H9 (cell line): ENCODE data around the gene MRPS15. TPM values are rescaled to one million over a fixed set of nuclear protein-coding genes. Genes with fewer than 3 reads are reported as not detected.

Experiments
- DNase-seq: peaks from one replicate; pipeline ENCODE4 v3.0.0-alpha.2; 2017
- H2AFZ ChIP-seq: one replicate; pipeline ENCODE4 v1.6.1; 2013; ENCODE audit warnings: mild to moderate bottlenecking, low read length, control low read depth, moderate library complexity
- H2AK5ac ChIP-seq: 2 replicates; pipeline ENCODE4 v1.6.1; 2013; ENCODE audit warnings: low read length, control low read depth, mixed read lengths; ENCODE audit not compliant: insufficient read length
- H2BK120ac ChIP-seq: one replicate; pipeline ENCODE4 v1.6.1; 2013; ENCODE audit warnings: low read depth, mild to moderate bottlenecking, low read length, control low read depth, inconsistent platforms; ENCODE audit not compliant: poor library complexity, severe bottlenecking
- H2BK12ac ChIP-seq: 2 replicates; pipeline ENCODE4 v1.6.1; 2013; ENCODE audit warnings: low read length, control low read depth, mixed read lengths, low read depth; ENCODE audit not compliant: insufficient read length
- H2BK15ac ChIP-seq: 2 replicates; pipeline ENCODE4 v1.6.1; 2013; ENCODE audit warnings: low read depth, low read length, control low read depth
- H2BK20ac ChIP-seq: one replicate; pipeline ENCODE4 v1.6.1; 2013; ENCODE audit warnings: low read depth, mild to moderate bottlenecking, low read length, control low read depth, inconsistent platforms; ENCODE audit not compliant: poor library complexity, severe bottlenecking
- H2BK5ac ChIP-seq: 2 replicates; pipeline ENCODE4 v1.6.1; 2013; ENCODE audit warnings: low read length, control low read depth, mixed read lengths; ENCODE audit not compliant: insufficient read length
- H3K14ac ChIP-seq: 2 replicates; pipeline ENCODE4 v1.6.1; 2013; ENCODE audit warnings: low read length, control low read depth; ENCODE audit not compliant: insufficient read depth
- H3K18ac ChIP-seq: 2 replicates; pipeline ENCODE4 v1.6.1; 2013; ENCODE audit warnings: low read depth, mild to moderate bottlenecking, mixed read lengths, low read length, control low read depth; ENCODE audit not compliant: insufficient read length
- H3K23ac ChIP-seq: 2 replicates; pipeline ENCODE4 v1.6.1; 2013; ENCODE audit warnings: low read length, control low read depth, mixed read lengths, low read depth; ENCODE audit not compliant: insufficient read length
- H3K23me2 ChIP-seq: 2 replicates; pipeline ENCODE4 v1.6.1; 2013; ENCODE audit warnings: low read depth, mild to moderate bottlenecking, mixed read lengths, low read length, control low read depth; ENCODE audit not compliant: insufficient read length, poor library complexity, severe bottlenecking
- H3K27ac ChIP-seq: 2 replicates; pipeline ENCODE4 v1.5.1; 2013; ENCODE audit warnings: low read length, control low read depth, mixed read lengths, low read depth; ENCODE audit not compliant: insufficient read length
- H3K27me3 ChIP-seq: 2 replicates; pipeline ENCODE4 v1.6.1; 2013; ENCODE audit warnings: low read length, control low read depth, inconsistent platforms; ENCODE audit not compliant: insufficient read depth
- H3K4ac ChIP-seq: 2 replicates; pipeline ENCODE4 v1.6.1; 2013; ENCODE audit warnings: low read depth, mild to moderate bottlenecking, control low read depth, inconsistent platforms, low read length, moderate library complexity
- H3K4me1 ChIP-seq: 2 replicates; pipeline ENCODE4 v1.6.1; 2013; ENCODE audit warnings: low read length, control low read depth, inconsistent platforms; ENCODE audit not compliant: insufficient read depth
- H3K4me2 ChIP-seq: 2 replicates; pipeline ENCODE4 v1.6.1; 2013; ENCODE audit warnings: low read length, control low read depth, mixed read lengths; ENCODE audit not compliant: insufficient read length, insufficient read depth
- H3K56ac ChIP-seq: 2 replicates; pipeline ENCODE4 v1.6.1; 2013; ENCODE audit warnings: low read depth, mild to moderate bottlenecking, mixed read lengths, low read length, control low read depth; ENCODE audit not compliant: insufficient read length
- H3K79me1 ChIP-seq: 2 replicates; pipeline ENCODE4 v1.6.1; 2013; ENCODE audit warnings: low read depth, mild to moderate bottlenecking, moderate library complexity, low read length, control low read depth, inconsistent platforms; ENCODE audit not compliant: insufficient read depth, poor library complexity, severe bottlenecking
- H3K79me2 ChIP-seq: 2 replicates; pipeline ENCODE4 v1.6.1; 2013; ENCODE audit warnings: low read length, control low read depth, inconsistent platforms; ENCODE audit not compliant: insufficient read depth
- H3K9ac ChIP-seq: 2 replicates; pipeline ENCODE4 v1.6.1; 2013; ENCODE audit warnings: low read length, control low read depth, mixed read lengths; ENCODE audit not compliant: insufficient read length; ENCODE audit errors: extremely low read depth
- H3K9me3 ChIP-seq: one replicate; pipeline ENCODE4 v1.6.1; 2013; ENCODE audit warnings: low read depth, low read length, inconsistent platforms; ENCODE audit not compliant: control insufficient read depth
- H3T11ph ChIP-seq: one replicate; pipeline ENCODE4 v1.6.1; 2013; ENCODE audit warnings: mild to moderate bottlenecking, low read length, control low read depth, inconsistent platforms
- H4K20me1 ChIP-seq: one replicate; pipeline ENCODE4 v1.6.1; 2013; ENCODE audit not compliant: control insufficient read depth, insufficient read length, insufficient read depth
- H4K5ac ChIP-seq: 2 replicates; pipeline ENCODE4 v1.6.1; 2013; ENCODE audit warnings: low read depth, mild to moderate bottlenecking, mixed read lengths, low read length, control low read depth; ENCODE audit not compliant: insufficient read length
- H4K8ac ChIP-seq: replicated peaks from 2 replicates; pipeline ENCODE4 v1.6.1; 2013; ENCODE audit warnings: low read length, control low read depth, mixed read lengths, low read depth; ENCODE audit not compliant: insufficient read length
- H4K91ac ChIP-seq: 2 replicates; pipeline ENCODE4 v1.6.1; 2013; ENCODE audit warnings: low read depth, mild to moderate bottlenecking, moderate library complexity, mixed read lengths, low read length, control low read depth; ENCODE audit not compliant: insufficient read length
- H3K27ac Mint-ChIP-seq, 3 experiments: 2 replicates in 2 of 3; 3 replicates in 1 of 3; pipeline ENCODE4 v1.8.0; 2020 to 2021; ENCODE audit warnings: mixed read lengths in 3 of 3, mild to moderate bottlenecking in 1 of 3, moderate library complexity in 1 of 3
- H3K27me3 Mint-ChIP-seq: 2 replicates; pipeline ENCODE4 v1.8.0; 2021; ENCODE audit warnings: low read depth, mild to moderate bottlenecking, moderate library complexity, mixed read lengths
- H3K36me3 Mint-ChIP-seq, 3 experiments: 2 replicates in 2 of 3; 3 replicates in 1 of 3; pipeline ENCODE4 v1.8.0; 2020 to 2021; ENCODE audit warnings: low read depth in 3 of 3, mixed read lengths in 3 of 3; ENCODE audit not compliant: insufficient read depth in 1 of 3
- H3K4me1 Mint-ChIP-seq, 2 experiments: 2 replicates each; pipeline ENCODE4 v1.8.0; 2020; ENCODE audit warnings: mixed read lengths in 2 of 2
- H3K4me3 Mint-ChIP-seq, 2 experiments: 2 replicates in 1 of 2; 3 replicates in 1 of 2; pipeline ENCODE4 v1.8.0; 2020 to 2021; ENCODE audit warnings: mild to moderate bottlenecking in 2 of 2, mixed read lengths in 2 of 2, moderate library complexity in 1 of 2
- H3K9me3 Mint-ChIP-seq, 2 experiments: 2 replicates in 1 of 2; 3 replicates in 1 of 2; pipeline ENCODE4 v1.8.0; 2020; ENCODE audit warnings: mild to moderate bottlenecking in 2 of 2, mixed read lengths in 2 of 2, moderate library complexity in 1 of 2
- CTCF ChIP-seq: fragments of 200-600 bp; sonication (generic); conservative IDR thresholded peaks from 3 replicates; pipeline ENCODE4 v1.8.0; 2021; ENCODE audit warnings: antibody characterized with exemption, mild to moderate bottlenecking
- WGBS: extraction: QIAGEN DNeasy Blood & Tissue Kit; methylation state at CpG from one replicate; pipeline ENCODE4 v1.1.7; 2013; ENCODE audit warnings: missing lambda C conversion rate, low lambda C conversion rate, mixed read lengths; ENCODE audit not compliant: insufficient read length; ENCODE audit errors: extremely low coverage; 5-methylcytosine and 5-hydroxymethylcytosine counted together
- total RNA-seq: library from RNA; stranded (reverse); gene quantifications from 2 replicates; pipeline ENCODE4 v1.2.1, GENCODE V29; 2021

Gene MRPS15
- total RNA-seq, 1 experiment from 2014 or later = 111 TPM

GRCh38 chr1:36421649-36422048, 42.5 kb downstream of the MRPS15 start:
- no peaks in the 10 kb centered on the region for H3K79me1 ChIP-seq
- Mint-ChIP-seq H3K27ac (no peak overlapping the region), H3K9me3 (no peaks in the 10 kb centered on the region; a peak in 1 of 5 replicates), H3K4me3 (no peak overlapping the region), H3K4me1 (peaks cover 9 to 10% of the 10 kb centered on the region in 2 experiments), H3K36me3 (peaks cover 0 to 3% (median 0%) of the 10 kb centered on the region in 3 experiments; a peak in 1 of 7 replicates), H3K27me3 (no peaks in the 10 kb centered on the region)
- no peak overlapping the region for H3K4ac ChIP-seq
- H2BK5ac ChIP-seq = no peak overlapping the region
- DNase-seq = no peak
- H3K23ac ChIP-seq = no peak overlapping the region
- H3K14ac ChIP-seq = no peak overlapping the region
- H2AFZ ChIP-seq = no peak overlapping the region
- H3K79me2 ChIP-seq = no peaks in the 10 kb centered on the region
- WGBS = no CpG with 5 or more reads among the region's 7 CpGs
- H4K8ac ChIP-seq = no peak overlapping the region
- H2BK20ac ChIP-seq = no peak overlapping the region
- H4K5ac ChIP-seq = no peak overlapping the region
- H4K20me1 ChIP-seq = no peaks in the 10 kb centered on the region
- H3K23me2 ChIP-seq = peaks cover 3% of the 10 kb centered on the region
- no peak overlapping the region for H3K56ac ChIP-seq
- no peak overlapping the region for H3K4me2 ChIP-seq
- H3K18ac ChIP-seq = no peak overlapping the region
- H3T11ph ChIP-seq = no peak overlapping the region
- H3K9me3 ChIP-seq = no peaks in the 10 kb centered on the region
- H2BK15ac ChIP-seq = no peak overlapping the region
- H4K91ac ChIP-seq = no peak overlapping the region
- no peaks in the 10 kb centered on the region for H3K4me1 ChIP-seq
- H2AK5ac ChIP-seq = no peak overlapping the region
- no peaks in the 10 kb centered on the region for H3K27me3 ChIP-seq
- H2BK12ac ChIP-seq = no peak overlapping the region
- TF ChIP-seq CTCF = no peak
- no peak overlapping the region for H3K9ac ChIP-seq
- H3K27ac ChIP-seq = no peak overlapping the region
- no peak overlapping the region for H2BK120ac ChIP-seq
